Uterus (tissue), 4 donors: ENCODE results near the gene SERPINA10. TPM values are rescaled to one million over a fixed set of nuclear protein-coding genes. Genes with fewer than 3 reads are reported as not detected.

Source experiments
- DNase-seq, 2 donors: peaks; one replicate each; pipeline ENCODE4 v3.0.0-alpha.2; 2019 to 2020
- H3K27ac ChIP-seq, 2 donors: fragments of 200-600 bp; sonication (generic); 1 replicate in 1 of 2; 2 replicates in 1 of 2; pipeline ENCODE4 v1.5.1; 2016 to 2018
- H3K27me3 ChIP-seq, 2 donors: fragments of 200-600 bp; sonication (generic); one replicate each; pipeline ENCODE4 v1.5.1; 2018 to 2019; ENCODE audit warnings: control low read depth in 1 of 2
- H3K36me3 ChIP-seq, 2 donors: fragments of 200-600 bp; sonication (generic); one replicate each; pipeline ENCODE4 v1.5.1; 2019; ENCODE audit warnings: control low read depth in 1 of 2
- H3K4me1 ChIP-seq, 2 donors: fragments of 200-600 bp; sonication (generic); one replicate each; pipeline ENCODE4 v1.5.1; 2018 to 2019; ENCODE audit warnings: control low read depth in 1 of 2
- H3K4me3 ChIP-seq, 2 donors: fragments of 200-600 bp; sonication (generic); 1 replicate in 1 of 2; 2 replicates in 1 of 2; pipeline ENCODE4 v1.5.1; 2018 to 2019; ENCODE audit warnings: mild to moderate bottlenecking in 1 of 2
- H3K9me3 ChIP-seq, 2 donors: fragments of 200-600 bp; sonication (generic); one replicate each; pipeline ENCODE4 v1.5.1; 2019; ENCODE audit warnings: control low read depth in 1 of 2
- CTCF ChIP-seq, 4 experiments: fragments of 200-600 bp in 2 of 4; fragments of 450-650 bp in 2 of 4; sonication (generic) in 2 of 4; IDR thresholded peaks; one replicate each; pipeline ENCODE4 v1.5.1; 2016 to 2019; ENCODE audit warnings: antibody characterized with exemption in 4 of 4, mild to moderate bottlenecking in 2 of 4, moderate library complexity in 1 of 4
- POLR2A ChIP-seq, 2 donors: fragments of 450-650 bp; IDR thresholded peaks; one replicate each; pipeline ENCODE4 v1.6.1; 2016; ENCODE audit warnings: antibody characterized with exemption in 2 of 2, mild to moderate bottlenecking in 1 of 2, moderate library complexity in 1 of 2
- intact Hi-C: fragments of 100-400 bp; cut with DNase I; formaldehyde crosslinking; loops from one replicate; pipeline ENCODE4 v1.15.1; 2023; ENCODE audit warnings: low total_unique reads
- total RNA-seq, 4 donors: library from RNA; depleted of rRNA in 3 of 4; stranded (reverse); fragments of >200 nt in 3 of 4; gene quantifications; one replicate each; pipeline versions ENCODE4 v1.1.0 to v1.2.4, GENCODE V29; 2014 to 2023
- donor health status: DM: yes; HTN: yes; CAD: no.

SERPINA10 gene
- not detected for total RNA-seq

- H3K36me3 ChIP-seq: no peaks in the 10 kb centered on the region
- H3K9me3 ChIP-seq: no peaks in the 10 kb centered on the region
- no peaks in the 10 kb centered on the region for H3K27me3 ChIP-seq
- H3K27ac ChIP-seq: no peak within 1 kb of the TSS
- intact Hi-C loops: no loop called here
- no peak for TF ChIP-seq CTCF (IDR thresholded peaks at IDR 0.05)
- no peak for TF ChIP-seq POLR2A (IDR thresholded peaks at IDR 0.05)
- H3K4me1 ChIP-seq: no peaks in the 10 kb centered on the region
- no peak for DNase-seq
- no peak within 1 kb of the TSS for H3K4me3 ChIP-seq
These were observed at the start of gene SERPINA10 for GRCh38 chr14:94292872-94293577. Gene SERPINA10 (minus strand): TSS chr14:94293268. CDS start chr14:94290593, 2,675 bp downstream.

- TF ChIP-seq CTCF (IDR thresholded peaks at IDR 0.05) (no peak), POLR2A (IDR thresholded peaks at IDR 0.05) (no peak)
- H3K4me1 ChIP-seq: no peaks in the 10 kb centered on the region
- no peaks in the 10 kb centered on the region for H3K9me3 ChIP-seq
- no peaks in the 10 kb centered on the region for H3K36me3 ChIP-seq
- no peak overlapping the region for H3K27ac ChIP-seq
- no peaks in the 10 kb centered on the region for H3K27me3 ChIP-seq
- no peak overlapping the region for H3K4me3 ChIP-seq
- intact Hi-C loops: no loop called here
- DNase-seq: peak; percentile 76 to 77
These were observed 49.4 kb upstream of the SERPINA10 start for GRCh38 chr14:94342334-94342934.

- Histone ChIP-seq H3K4me1 (no peaks in the 10 kb centered on the region), H3K4me3 (no peak overlapping the region), H3K27ac (no peak overlapping the region), H3K9me3 (no peaks in the 10 kb centered on the region), H3K27me3 (no peaks in the 10 kb centered on the region), H3K36me3 (no peaks in the 10 kb centered on the region)
- TF ChIP-seq POLR2A (IDR thresholded peaks at IDR 0.05) (no peak), CTCF (IDR thresholded peaks at IDR 0.05) (no peak)
- intact Hi-C loops: no loop called here
- no peak for DNase-seq
These were observed 48.7 kb upstream of the SERPINA10 start for GRCh38 chr14:94341656-94342333.

- H3K36me3 ChIP-seq: no peaks in the 10 kb centered on the region
- no peaks in the 10 kb centered on the region for H3K27me3 ChIP-seq
- no peak for DNase-seq
- no peak overlapping the region for H3K4me3 ChIP-seq
- no peak overlapping the region for H3K27ac ChIP-seq
- no peaks in the 10 kb centered on the region for H3K9me3 ChIP-seq
- TF ChIP-seq CTCF (IDR thresholded peaks at IDR 0.05) (no peak), POLR2A (IDR thresholded peaks at IDR 0.05) (no peak)
- H3K4me1 ChIP-seq: no peaks in the 10 kb centered on the region
- intact Hi-C loops: no loop called here
These were observed 47.5 kb upstream of the SERPINA10 start for GRCh38 chr14:94340533-94340932.

- H3K4me3 ChIP-seq: no peak overlapping the region
- H3K4me1 ChIP-seq: no peaks in the 10 kb centered on the region
- no peak for DNase-seq
- TF ChIP-seq CTCF (IDR thresholded peaks at IDR 0.05) (no peak), POLR2A (IDR thresholded peaks at IDR 0.05) (no peak)
- no peaks in the 10 kb centered on the region for H3K36me3 ChIP-seq
- no peaks in the 10 kb centered on the region for H3K27me3 ChIP-seq
- no peak overlapping the region for H3K27ac ChIP-seq
- H3K9me3 ChIP-seq: no peaks in the 10 kb centered on the region
- intact Hi-C loops: no loop called here
These were observed 45.0 kb upstream of the SERPINA10 start for GRCh38 chr14:94338023-94338422.
